ENCODE measurements around the gene KRTAP3-1.
"Not testable (repeated sequence)": the region's sequence is repeated elsewhere in the genome, so short reads cannot be mapped to it uniquely, and the experiment has no call there.

KRTAP3-1 gene

GRCh38 chr17:41008811-41009210 lies at the start of gene KRTAP3-1:
TSS of gene KRTAP3-1 (minus strand) at chr17:41009128. CDS start at chr17:41009074, 54 bp downstream.
- no peak for TF ChIP-seq CTCF (conservative IDR thresholded peaks at IDR 0.05; ENCODE audit: low read depth, low read length)
- no peak for DNase-seq (ENCODE audit: low read depth)
- H3K4me3 ChIP-seq (ENCODE audit: low read length): no peak within 1 kb of the TSS

- no peak for TF ChIP-seq CTCF (conservative IDR thresholded peaks at IDR 0.05; ENCODE audit: low read depth, low read length)
- H3K4me3 ChIP-seq (ENCODE audit: low read length): no peak overlapping the region
- no peak for DNase-seq (ENCODE audit: low read depth)
Observed at GRCh38 chr17:41057547-41057946, 48.6 kb upstream of the KRTAP3-1 start.

- not testable (repeated sequence) for H3K4me3 ChIP-seq (ENCODE audit: low read length); DNase-seq (ENCODE audit: low read depth)
Observed at GRCh38 chr17:41055130-41055529, 46.2 kb upstream of the KRTAP3-1 start, which contains the start of gene KRTAP2-2. TSS of gene KRTAP2-2 (minus strand) at chr17:41055230. CDS start at chr17:41055211, 19 bp downstream.

GRCh38 chr17:41054556-41054955 lies 45.6 kb upstream of the KRTAP3-1 start:
- not testable (repeated sequence) for H3K4me3 ChIP-seq (ENCODE audit: low read length); DNase-seq (ENCODE audit: low read depth)

GRCh38 chr17:41054025-41054424 lies 45.1 kb upstream of the KRTAP3-1 start:
- TF ChIP-seq CTCF (conservative IDR thresholded peaks at IDR 0.05; ENCODE audit: low read depth, low read length): no peak
- no peak for DNase-seq (ENCODE audit: low read depth)
- no peak overlapping the region for H3K4me3 ChIP-seq (ENCODE audit: low read length)

- no peak for TF ChIP-seq CTCF (conservative IDR thresholded peaks at IDR 0.05; ENCODE audit: low read depth, low read length)
- H3K4me3 ChIP-seq (ENCODE audit: low read length): no peak overlapping the region
- no peak for DNase-seq (ENCODE audit: low read depth)
Observed at GRCh38 chr17:41052566-41052965, 43.6 kb upstream of the KRTAP3-1 start.

- no peak for DNase-seq (ENCODE audit: low read depth)
- TF ChIP-seq CTCF (conservative IDR thresholded peaks at IDR 0.05; ENCODE audit: low read depth, low read length): no peak
- H3K4me3 ChIP-seq (ENCODE audit: low read length): no peak overlapping the region
Observed at GRCh38 chr17:41049110-41049509, 40.2 kb upstream of the KRTAP3-1 start.

- no peak for TF ChIP-seq CTCF (conservative IDR thresholded peaks at IDR 0.05; ENCODE audit: low read depth, low read length)
- DNase-seq (ENCODE audit: low read depth): no peak
- H3K4me3 ChIP-seq (ENCODE audit: low read length): no peak overlapping the region
Observed at GRCh38 chr17:41048441-41048840, 39.5 kb upstream of the KRTAP3-1 start.

- DNase-seq (ENCODE audit: low read depth); H3K4me3 ChIP-seq (ENCODE audit: low read length): not testable (repeated sequence)
Observed at GRCh38 chr17:41046735-41047465, 38.0 kb upstream of the KRTAP3-1 start, which contains the start of gene KRTAP2-1. TSS of gene KRTAP2-1 (minus strand) at chr17:41047316. CDS start at chr17:41047267, 49 bp downstream.
